Lower leg skin (tissue), 4 donors: ENCODE results near the gene SKI. TPM values are rescaled to one million over a fixed set of nuclear protein-coding genes. Genes with fewer than 3 reads are reported as not detected.

ENCODE experiments used
- DNase-seq, 2 donors: peaks; one replicate each; pipeline ENCODE4 v3.0.0-alpha.2; 2019; ENCODE audit warnings: low spot score in 2 of 2
- H3K4me3 ChIP-seq: fragments of 200-600 bp; sonication (generic); 2 replicates; pipeline ENCODE4 v1.5.1; 2017; ENCODE audit warnings: mild to moderate bottlenecking, low read depth; ENCODE audit not compliant: poor library complexity, severe bottlenecking
- POLR2A ChIP-seq, 2 donors: fragments of 450-650 bp; IDR thresholded peaks; one replicate each; pipeline ENCODE4 v1.6.1; 2016 to 2017; ENCODE audit warnings: antibody characterized with exemption in 2 of 2, mild to moderate bottlenecking in 1 of 2, moderate library complexity in 1 of 2
- WGBS, 2 donors: methylation state at CpG; one replicate each; pipeline ENCODE4 v1.1.5; 2018; 5-methylcytosine and 5-hydroxymethylcytosine counted together
- intact Hi-C: fragments of 100-400 bp; cut with DNase I; formaldehyde crosslinking; loops from one replicate; pipeline ENCODE4 v1.15.0; 2023; ENCODE audit warnings: low total_unique reads
- total RNA-seq, 4 donors: library from RNA; depleted of rRNA; stranded (reverse); fragments of >200 nt; gene quantifications; one replicate each; pipeline ENCODE4 v1.1.0, GENCODE V29; 2016
- TF ChIP-seq, protein P1 (sequence below), 3 donors: fragments of 450-650 bp; IDR thresholded peaks; one replicate each; pipeline ENCODE4 v1.5.1; 2016; ENCODE audit warnings: antibody characterized with exemption in 3 of 3, mild to moderate bottlenecking in 3 of 3, moderate library complexity in 2 of 3

SKI gene
- total RNA-seq, 4 donors from 2014 or later = 67.3 to 80.8 (median 75.4) TPM

DNA sequence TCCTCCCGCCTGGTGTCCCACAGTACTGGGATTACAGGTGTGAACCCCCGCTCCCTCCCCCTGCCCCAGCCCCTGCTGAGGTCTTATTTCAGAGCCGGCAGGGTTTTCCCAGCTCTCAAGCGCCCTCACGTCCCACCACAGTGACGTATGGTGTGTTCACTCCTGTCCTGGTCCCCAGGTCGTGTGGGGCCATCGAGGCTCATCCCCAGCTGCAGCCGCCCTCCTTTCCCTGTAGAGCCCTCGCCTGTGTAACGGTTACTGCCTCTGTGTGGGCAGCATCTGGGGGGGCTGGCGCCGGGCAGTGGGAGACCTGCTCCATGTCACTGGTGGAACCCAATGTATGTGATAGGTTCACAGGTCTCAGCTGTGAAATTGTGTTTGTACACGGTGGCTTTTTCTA, 23.2 kb downstream of the SKI start:
- H3K4me3 ChIP-seq = no peak overlapping the region
- TF ChIP-seq, protein P1, sequence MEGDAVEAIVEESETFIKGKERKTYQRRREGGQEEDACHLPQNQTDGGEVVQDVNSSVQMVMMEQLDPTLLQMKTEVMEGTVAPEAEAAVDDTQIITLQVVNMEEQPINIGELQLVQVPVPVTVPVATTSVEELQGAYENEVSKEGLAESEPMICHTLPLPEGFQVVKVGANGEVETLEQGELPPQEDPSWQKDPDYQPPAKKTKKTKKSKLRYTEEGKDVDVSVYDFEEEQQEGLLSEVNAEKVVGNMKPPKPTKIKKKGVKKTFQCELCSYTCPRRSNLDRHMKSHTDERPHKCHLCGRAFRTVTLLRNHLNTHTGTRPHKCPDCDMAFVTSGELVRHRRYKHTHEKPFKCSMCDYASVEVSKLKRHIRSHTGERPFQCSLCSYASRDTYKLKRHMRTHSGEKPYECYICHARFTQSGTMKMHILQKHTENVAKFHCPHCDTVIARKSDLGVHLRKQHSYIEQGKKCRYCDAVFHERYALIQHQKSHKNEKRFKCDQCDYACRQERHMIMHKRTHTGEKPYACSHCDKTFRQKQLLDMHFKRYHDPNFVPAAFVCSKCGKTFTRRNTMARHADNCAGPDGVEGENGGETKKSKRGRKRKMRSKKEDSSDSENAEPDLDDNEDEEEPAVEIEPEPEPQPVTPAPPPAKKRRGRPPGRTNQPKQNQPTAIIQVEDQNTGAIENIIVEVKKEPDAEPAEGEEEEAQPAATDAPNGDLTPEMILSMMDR (IDR thresholded peaks at IDR 0.05) = no peak
- no peak for TF ChIP-seq POLR2A (IDR thresholded peaks at IDR 0.05)
- intact Hi-C loops = no loop called here
- no peak for DNase-seq
- WGBS, 2 donors = 59 to 61% methylated on average over 13 to 14 of the region's 14 CpGs

DNA sequence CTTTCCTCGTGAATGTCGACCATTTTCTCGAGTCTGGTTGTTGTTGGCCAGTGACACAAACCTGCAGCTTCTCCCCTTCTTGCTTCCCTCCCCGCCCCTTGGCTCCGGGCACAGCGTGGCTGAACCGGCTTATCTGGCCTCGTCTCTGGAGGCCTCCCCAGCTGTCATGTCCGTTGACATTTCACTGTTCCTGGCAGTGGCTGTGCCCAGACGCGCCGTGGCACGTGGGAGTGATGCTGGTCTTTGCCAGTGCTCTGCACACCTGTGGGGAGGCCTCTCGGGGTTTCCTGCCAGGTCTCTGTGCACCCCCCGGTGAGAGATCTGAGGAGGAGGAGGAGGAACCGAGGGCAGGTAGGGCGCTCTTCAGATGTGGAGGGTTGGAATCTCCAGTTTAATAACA, 23.7 kb downstream of the SKI start:
- H3K4me3 ChIP-seq = no peak overlapping the region
- DNase-seq = no peak
- 28 to 44% methylated on average over 17 of the region's 17 CpGs for WGBS, 2 donors
- TF ChIP-seq, protein P1 (IDR thresholded peaks at IDR 0.05) = no peak
- no peak for TF ChIP-seq POLR2A (IDR thresholded peaks at IDR 0.05)
- intact Hi-C loops = no loop called here

DNA sequence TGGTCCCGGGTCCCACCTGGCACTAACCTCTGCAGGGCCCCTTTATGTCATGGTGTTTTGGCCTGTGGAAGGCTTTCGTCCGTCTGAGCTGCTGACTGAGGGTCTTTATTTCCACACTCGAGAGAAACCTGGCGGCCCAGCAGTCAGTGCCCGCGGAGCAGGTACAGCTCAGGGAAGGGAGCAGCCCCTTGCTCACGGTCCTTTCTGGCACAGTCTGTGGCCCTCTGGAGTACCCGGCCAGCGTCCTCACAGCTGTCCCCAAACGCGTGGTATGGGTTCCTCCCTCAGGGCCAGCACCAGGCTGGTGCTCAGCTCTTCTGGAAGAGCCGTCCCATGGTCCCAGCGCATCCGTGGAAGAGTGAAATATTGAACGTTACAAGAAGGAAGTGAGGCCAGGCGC, 24.3 kb downstream of the SKI start:
- DNase-seq = no peak
- TF ChIP-seq, protein P1 (IDR thresholded peaks at IDR 0.05) = no peak
- no peak for TF ChIP-seq POLR2A (IDR thresholded peaks at IDR 0.05)
- 77% methylated on average over 17 of the region's 17 CpGs for WGBS, 2 donors
- intact Hi-C loops = no loop called here
- H3K4me3 ChIP-seq = no peak overlapping the region

DNA sequence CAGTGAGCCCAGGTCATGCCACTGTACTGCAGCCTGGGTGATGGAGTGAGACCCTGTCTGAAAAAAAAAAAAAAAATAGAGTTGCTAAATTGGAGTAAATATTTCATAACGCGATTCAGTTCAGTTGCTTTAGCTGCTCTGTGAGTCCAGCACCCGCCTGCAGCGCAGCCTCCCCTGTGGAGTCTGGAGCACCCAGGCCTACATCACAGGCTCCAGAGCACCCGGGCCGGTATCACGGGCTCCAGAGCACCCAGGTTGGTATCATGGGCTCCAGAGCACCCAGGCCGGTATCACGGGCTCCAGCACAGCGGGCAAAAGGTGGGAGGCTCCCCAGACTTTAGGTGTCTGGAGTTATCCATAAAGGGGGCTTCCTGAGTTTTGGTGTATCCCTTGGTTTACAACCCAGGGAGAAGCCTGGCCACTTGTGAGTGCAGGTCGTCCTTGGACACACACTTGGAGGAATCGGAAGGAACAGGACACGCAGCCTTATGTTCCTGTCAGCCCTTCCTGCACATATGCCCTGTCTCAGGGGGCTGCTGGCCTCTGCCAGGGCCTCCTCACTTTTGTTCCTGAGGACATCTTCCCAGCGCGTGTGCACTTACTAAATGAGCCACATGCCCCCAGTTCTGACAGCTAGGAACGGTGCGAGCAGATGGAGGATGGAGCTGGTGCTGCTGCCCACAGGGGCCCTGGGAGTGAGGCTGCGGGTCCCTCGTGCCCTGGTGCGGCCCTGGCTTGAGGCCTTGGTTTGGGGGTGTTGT, 25.1 kb downstream of the SKI start:
- intact Hi-C loops = no loop called here
- 90 to 91% methylated on average over 18 to 20 of the region's 20 CpGs for WGBS, 2 donors
- H3K4me3 ChIP-seq = no peak overlapping the region
- TF ChIP-seq, protein P1 (IDR thresholded peaks at IDR 0.05) = no peak
- TF ChIP-seq POLR2A (IDR thresholded peaks at IDR 0.05) = no peak
- DNase-seq = no peak

DNA sequence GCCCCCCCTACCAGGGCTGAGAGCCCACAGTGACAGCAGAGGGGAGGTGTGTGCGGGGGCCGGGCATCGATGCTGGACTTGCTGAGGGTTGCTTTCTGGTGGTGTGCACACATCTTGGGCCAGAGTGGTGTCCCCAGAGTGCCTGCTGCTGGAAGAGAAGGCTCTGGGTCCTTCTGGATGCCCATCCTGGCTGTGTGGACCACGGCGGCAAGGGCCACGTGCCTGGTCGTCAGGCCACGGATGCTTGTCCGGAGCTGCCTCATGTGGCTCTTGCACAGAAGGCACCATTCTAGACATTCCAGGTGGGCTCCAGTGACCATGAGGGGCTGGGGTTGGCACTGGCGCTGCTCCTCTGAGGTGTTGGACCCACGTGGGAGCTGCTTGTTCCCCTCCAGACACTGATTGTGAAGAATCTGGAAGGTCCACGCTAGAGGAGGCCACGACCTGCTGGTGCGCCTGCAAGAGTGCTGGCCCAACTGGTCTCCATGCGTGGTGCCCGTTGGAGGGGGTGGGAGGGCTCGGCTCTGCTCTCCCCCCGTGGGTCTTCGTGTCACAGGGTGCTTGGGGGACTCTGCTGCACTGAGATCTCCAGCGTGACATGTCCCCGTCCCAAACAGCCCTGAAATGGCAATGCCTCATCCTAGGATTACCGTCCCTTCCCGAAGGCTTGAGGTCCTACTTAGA, 25.8 kb downstream of the SKI start:
- intact Hi-C loops = no loop called here
- TF ChIP-seq, protein P1 (IDR thresholded peaks at IDR 0.05) = no peak
- TF ChIP-seq POLR2A (IDR thresholded peaks at IDR 0.05) = no peak

More for the DNA sequence above, 25.8 kb downstream of the SKI start:
- no peak overlapping the region for H3K4me3 ChIP-seq
- no peak for DNase-seq
- WGBS, 2 donors = 95% methylated on average over 15 to 23 of the region's 23 CpGs
